ENCODE measurements around the gene TPPP3.
A peak's percentile ranks its signal among the peaks of the same experiment; 100 is the strongest.
"Not testable (repeated sequence)": the region's sequence is repeated elsewhere in the genome, so short reads cannot be mapped to it uniquely, and the experiment has no call there.

TPPP3 gene

GRCh38 chr16:67425580-67425979 lies 32.3 kb upstream of the TPPP3 start:
- no peak for DNase-seq

GRCh38 chr16:67425061-67425460 lies 31.8 kb upstream of the TPPP3 start:
- no peak for DNase-seq

- DNase-seq: no peak
Observed at GRCh38 chr16:67424261-67424615, 30.9 kb upstream of the TPPP3 start.

GRCh38 chr16:67423611-67424260 lies 30.4 kb upstream of the TPPP3 start:
- DNase-seq: no peak

- DNase-seq: no peak
Observed at GRCh38 chr16:67423015-67423414, 29.7 kb upstream of the TPPP3 start.

GRCh38 chr16:67421030-67421429 lies 27.7 kb upstream of the TPPP3 start:
- no peak for DNase-seq

- no peak for DNase-seq
Observed at GRCh38 chr16:67419931-67420330, 26.6 kb upstream of the TPPP3 start.

GRCh38 chr16:67419502-67419901 lies 26.2 kb upstream of the TPPP3 start:
- no peak for DNase-seq

GRCh38 chr16:67417333-67418061 lies 24.2 kb upstream of the TPPP3 start:
- no peak for DNase-seq

GRCh38 chr16:67415872-67416793 lies 22.8 kb upstream of the TPPP3 start, which contains the start of gene ZDHHC1:
Gene ZDHHC1 (minus strand): TSS chr16:67416477. CDS start chr16:67407775, 8,702 bp downstream.
- DNase-seq: peak; percentile 26

- not testable (repeated sequence) for DNase-seq
Observed at GRCh38 chr16:67415421-67415820, 22.1 kb upstream of the TPPP3 start.

- DNase-seq: no peak
Observed at GRCh38 chr16:67413978-67414911, 20.9 kb upstream of the TPPP3 start.

GRCh38 chr16:67412294-67412693 lies 19.0 kb upstream of the TPPP3 start:
- no peak for DNase-seq

GRCh38 chr16:67411339-67411738 lies 18.0 kb upstream of the TPPP3 start:
- DNase-seq: no peak

GRCh38 chr16:67409631-67410030 lies 16.3 kb upstream of the TPPP3 start:
- DNase-seq: no peak

- DNase-seq: no peak
Observed at GRCh38 chr16:67407788-67408452, 14.6 kb upstream of the TPPP3 start.

- DNase-seq: no peak
Observed at GRCh38 chr16:67407176-67407787, 14.0 kb upstream of the TPPP3 start.

- peak; percentile 5 for DNase-seq
Observed at GRCh38 chr16:67406111-67406971, 13.0 kb upstream of the TPPP3 start.

GRCh38 chr16:67405336-67405735 lies 12.0 kb upstream of the TPPP3 start:
- DNase-seq: no peak

- no peak for DNase-seq
Observed at GRCh38 chr16:67404740-67405226, 11.5 kb upstream of the TPPP3 start.
